Sigmoid colon (tissue), 7 donors: ENCODE measurements around the gene GRID1. TPM values are rescaled to one million over a fixed set of nuclear protein-coding genes. Genes with fewer than 3 reads are reported as not detected.

Experiments
- DNase-seq: peaks from one replicate; pipeline ENCODE4 v3.0.0-alpha.2; 2019
- H3K27ac ChIP-seq, 4 donors: fragments of 200-600 bp; sonication (generic); one replicate each; pipeline ENCODE4 v1.5.1; 2016 to 2019; ENCODE audit warnings: mild to moderate bottlenecking in 1 of 4
- H3K27me3 ChIP-seq, 3 donors: fragments of 200-600 bp; sonication (generic); one replicate each; pipeline ENCODE4 v1.5.1; 2019; ENCODE audit warnings: mild to moderate bottlenecking in 1 of 3
- H3K36me3 ChIP-seq, 4 donors: fragments of 200-600 bp; sonication (generic); one replicate each; pipeline ENCODE4 v1.5.1; 2016 to 2019
- H3K4me1 ChIP-seq, 4 donors: fragments of 200-600 bp; sonication (generic); one replicate each; pipeline ENCODE4 v1.5.1; 2017 to 2019
- H3K4me3 ChIP-seq, 4 donors: fragments of 200-600 bp; sonication (generic); one replicate each; pipeline ENCODE4 v1.5.1; 2017 to 2019; ENCODE audit warnings: mild to moderate bottlenecking in 2 of 4, moderate library complexity in 1 of 4
- H3K9me3 ChIP-seq, 4 donors: fragments of 200-600 bp in 3 of 4; sonication (generic) in 3 of 4; one replicate each; pipeline versions ENCODE4 v1.5.1 to v1.6.1; 2013 to 2019
- EP300 ChIP-seq, 4 donors: sonication (generic); formaldehyde crosslinking; IDR thresholded peaks; one replicate each; pipeline ENCODE4 v1.6.1; 2017; ENCODE audit warnings: antibody characterized with exemption in 4 of 4
- POLR2A ChIP-seq, 2 donors: fragments of 450-650 bp; IDR thresholded peaks; one replicate each; pipeline ENCODE4 v1.6.1; 2016; ENCODE audit warnings: antibody characterized with exemption in 2 of 2, mild to moderate bottlenecking in 2 of 2, moderate library complexity in 2 of 2
- POLR2AphosphoS5 ChIP-seq, 4 donors: sonication (generic); formaldehyde crosslinking; IDR thresholded peaks; one replicate each; pipeline ENCODE4 v1.6.1; 2017; ENCODE audit warnings: antibody characterized with exemption in 4 of 4
- WGBS, 2 donors: extraction: QIAGEN DNeasy Blood & Tissue Kit; methylation state at CpG; one replicate each; pipeline ENCODE4 v1.1.7; 2013; 5-methylcytosine and 5-hydroxymethylcytosine counted together
- intact Hi-C: fragments of 100-400 bp; cut with DNase I; formaldehyde crosslinking; loops from one replicate; pipeline ENCODE4 v1.15.1; 2023
- polyA plus RNA-seq, 3 donors: library from polyadenylated mRNA; stranded (reverse); fragments of 200-250 nt; gene quantifications; one replicate each; pipeline ENCODE4 v1.2.3, GENCODE V29; 2013
- total RNA-seq, 4 donors: library from RNA; depleted of rRNA; stranded (reverse); fragments of >200 nt; gene quantifications; one replicate each; pipeline ENCODE4 v1.1.0, GENCODE V29; 2016
- TF ChIP-seq, protein P1 (sequence below), 4 experiments: fragments of 450-650 bp in 3 of 4; fragments of 200-600 bp in 1 of 4; IDR thresholded peaks; one replicate each; pipeline ENCODE4 v1.5.1; 2016 to 2019; ENCODE audit warnings: antibody characterized with exemption in 4 of 4, mild to moderate bottlenecking in 3 of 4, moderate library complexity in 2 of 4
- donor health status: healthy with polysubstance abuse.
- donor health status: Bipolar disorder and iron deficiency.
- donor health status: healthy.

Gene GRID1
- total and polyA plus RNA-seq, 7 donors = 0.66 to 4.7 (median 1.1) TPM; not detected in 2

DNA sequence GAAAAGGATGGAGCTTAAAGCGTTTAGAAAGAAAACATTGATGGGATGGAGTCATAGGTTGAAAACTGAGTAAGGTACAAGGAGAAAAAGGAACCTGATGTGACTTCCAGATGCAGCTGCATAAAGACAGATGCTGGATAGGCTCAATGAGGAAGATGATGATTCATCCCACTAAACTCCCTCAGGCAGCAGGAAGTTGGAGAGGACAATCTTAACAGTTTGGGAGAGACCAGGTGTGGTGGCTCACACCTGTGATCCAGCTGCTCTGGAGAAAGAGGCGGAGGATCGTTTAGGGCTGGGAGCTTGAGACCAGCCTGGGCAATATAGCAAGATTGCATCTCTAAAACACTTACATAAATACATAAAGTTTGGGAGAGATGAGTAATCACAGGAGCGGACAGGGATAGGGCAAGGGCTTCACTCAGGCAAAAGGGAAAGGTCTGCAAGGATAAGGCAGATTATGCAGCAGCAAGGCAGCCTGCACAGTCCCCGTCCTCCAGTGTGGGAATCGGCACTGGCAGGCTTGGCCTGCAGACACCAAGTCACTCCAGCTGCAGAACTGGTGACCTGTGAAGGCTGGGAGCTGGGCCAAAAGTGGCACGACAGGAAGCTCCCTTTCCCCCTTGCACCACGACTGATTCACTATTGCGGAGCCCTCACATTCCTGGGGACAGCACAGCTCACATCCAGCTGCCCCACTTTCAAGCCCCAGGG is 438.5 kb downstream of the GRID1 start:
- Histone ChIP-seq H3K27me3 (no peaks in the 10 kb centered on the region), H3K9me3 (no peaks in the 10 kb centered on the region), H3K4me1 (peaks cover 0 to 14% (median 12%) of the 10 kb centered on the region in 4 donors), H3K36me3 (no peaks in the 10 kb centered on the region), H3K27ac (no peak overlapping the region), H3K4me3 (no peak overlapping the region)
- TF ChIP-seq POLR2A (IDR thresholded peaks at IDR 0.05) (no peak), EP300 (IDR thresholded peaks at IDR 0.05) (no peak), POLR2AphosphoS5 (IDR thresholded peaks at IDR 0.05) (no peak)
- TF ChIP-seq, protein P1, sequence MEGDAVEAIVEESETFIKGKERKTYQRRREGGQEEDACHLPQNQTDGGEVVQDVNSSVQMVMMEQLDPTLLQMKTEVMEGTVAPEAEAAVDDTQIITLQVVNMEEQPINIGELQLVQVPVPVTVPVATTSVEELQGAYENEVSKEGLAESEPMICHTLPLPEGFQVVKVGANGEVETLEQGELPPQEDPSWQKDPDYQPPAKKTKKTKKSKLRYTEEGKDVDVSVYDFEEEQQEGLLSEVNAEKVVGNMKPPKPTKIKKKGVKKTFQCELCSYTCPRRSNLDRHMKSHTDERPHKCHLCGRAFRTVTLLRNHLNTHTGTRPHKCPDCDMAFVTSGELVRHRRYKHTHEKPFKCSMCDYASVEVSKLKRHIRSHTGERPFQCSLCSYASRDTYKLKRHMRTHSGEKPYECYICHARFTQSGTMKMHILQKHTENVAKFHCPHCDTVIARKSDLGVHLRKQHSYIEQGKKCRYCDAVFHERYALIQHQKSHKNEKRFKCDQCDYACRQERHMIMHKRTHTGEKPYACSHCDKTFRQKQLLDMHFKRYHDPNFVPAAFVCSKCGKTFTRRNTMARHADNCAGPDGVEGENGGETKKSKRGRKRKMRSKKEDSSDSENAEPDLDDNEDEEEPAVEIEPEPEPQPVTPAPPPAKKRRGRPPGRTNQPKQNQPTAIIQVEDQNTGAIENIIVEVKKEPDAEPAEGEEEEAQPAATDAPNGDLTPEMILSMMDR (IDR thresholded peaks at IDR 0.05) = no peak
- 40 to 66% methylated on average over 9 of the region's 9 CpGs for WGBS, 2 donors
- intact Hi-C loops = loop anchor here (10.0 kb wide), 1 partner anchor 1543 kb away; no protein-coding TSS in a partner anchor
- DNase-seq = no peak

DNA sequence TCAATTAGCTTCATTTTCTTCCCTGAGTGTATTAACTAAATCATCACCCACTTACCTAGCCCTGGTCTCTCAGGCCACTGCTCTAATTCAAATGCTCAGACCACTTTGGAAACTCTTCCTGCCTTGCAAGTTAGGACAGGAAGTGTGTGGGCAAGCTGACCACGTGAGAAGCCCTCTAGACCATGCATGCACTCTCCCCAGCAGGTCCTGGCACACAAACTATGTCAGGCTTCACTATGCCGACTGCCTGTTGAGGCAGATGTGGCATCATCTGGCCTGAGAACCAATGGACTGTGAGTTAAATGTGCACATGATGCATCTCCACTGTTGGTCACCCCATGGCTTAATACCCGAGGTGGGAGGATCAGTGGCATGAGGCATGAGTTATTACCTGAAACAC is 439.6 kb downstream of the GRID1 start:
- H3K4me1 ChIP-seq = peaks cover 0 to 25% (median 21%) of the 10 kb centered on the region in 4 donors
- no peaks in the 10 kb centered on the region for H3K9me3 ChIP-seq
- WGBS, 2 donors = 66 to 67% methylated on average over 3 of the region's 3 CpGs
- TF ChIP-seq, protein P1 (IDR thresholded peaks at IDR 0.05) = no peak
- TF ChIP-seq POLR2A (IDR thresholded peaks at IDR 0.05) (no peak), EP300 (IDR thresholded peaks at IDR 0.05) (no peak), POLR2AphosphoS5 (IDR thresholded peaks at IDR 0.05) (no peak)
- no peak overlapping the region for H3K4me3 ChIP-seq
- H3K27me3 ChIP-seq = no peaks in the 10 kb centered on the region
- DNase-seq = no peak
- intact Hi-C loops = loop anchor here (10.0 kb wide), 1 partner anchor 1542 kb away; no protein-coding TSS in a partner anchor
- no peak overlapping the region for H3K27ac ChIP-seq
- no peaks in the 10 kb centered on the region for H3K36me3 ChIP-seq

DNA sequence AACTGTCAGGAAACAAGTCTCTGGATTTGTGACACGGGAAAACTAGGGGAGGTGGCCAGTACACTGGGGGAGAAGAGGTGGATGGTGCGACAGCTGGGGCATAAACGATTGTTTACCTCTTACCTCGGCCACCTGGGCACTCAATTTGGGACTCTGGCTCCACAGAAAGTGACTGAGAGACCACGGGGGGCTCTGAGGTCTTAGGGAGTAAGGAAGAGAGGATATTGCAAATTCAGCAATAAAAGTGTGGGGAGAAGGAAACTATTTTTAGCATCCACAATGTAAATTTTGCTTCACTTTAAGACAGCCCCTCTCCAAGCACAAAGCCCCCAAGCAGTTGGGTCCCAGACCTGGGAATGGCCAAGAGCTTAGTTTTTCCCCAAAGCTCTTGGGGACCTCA is 440.5 kb downstream of the GRID1 start:
- no peak for TF ChIP-seq EP300 (IDR thresholded peaks at IDR 0.05)
- TF ChIP-seq, protein P1 (IDR thresholded peaks at IDR 0.05) = no peak
- no peak for TF ChIP-seq POLR2A (IDR thresholded peaks at IDR 0.05)
- no peak for TF ChIP-seq POLR2AphosphoS5 (IDR thresholded peaks at IDR 0.05)
- no peak for DNase-seq
- WGBS, 2 donors = 41 to 74% methylated on average over 5 of the region's 5 CpGs
- no peaks in the 10 kb centered on the region for H3K36me3 ChIP-seq
- no peaks in the 10 kb centered on the region for H3K9me3 ChIP-seq
- peaks cover 0 to 34% (median 30%) of the 10 kb centered on the region in 4 donors for H3K4me1 ChIP-seq
- no peaks in the 10 kb centered on the region for H3K27me3 ChIP-seq
- intact Hi-C loops = loop anchor here (10.0 kb wide), 1 partner anchor 1541 kb away; no protein-coding TSS in a partner anchor
- no peak overlapping the region for H3K27ac ChIP-seq
- no peak overlapping the region for H3K4me3 ChIP-seq

DNA sequence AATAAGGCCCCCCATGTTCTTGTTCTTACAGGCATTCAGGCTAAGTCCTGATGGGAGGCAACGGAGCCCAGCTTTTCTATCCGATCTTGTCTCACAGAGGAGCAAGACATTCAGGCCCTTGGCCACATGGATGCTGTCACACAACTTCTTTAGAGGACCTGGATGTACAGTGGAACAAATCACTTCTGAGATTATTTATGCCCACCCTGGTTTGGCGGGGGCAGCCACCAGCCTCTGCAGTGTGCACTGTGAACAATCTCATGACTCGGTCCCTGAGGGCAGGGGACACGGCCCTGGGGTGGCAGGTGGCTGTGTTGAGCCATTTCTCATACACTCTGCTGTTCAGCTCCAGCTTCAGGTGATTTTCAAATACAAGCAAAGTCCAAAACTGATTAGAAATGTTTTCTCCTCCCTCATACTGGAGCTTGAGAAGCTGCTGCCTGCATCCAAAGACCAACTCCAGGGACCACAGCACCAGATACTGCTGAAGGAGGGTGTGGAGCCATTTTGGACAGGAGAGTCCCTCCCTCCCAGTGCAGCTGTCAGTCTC is 441.3 kb downstream of the GRID1 start:
- 82 to 93% methylated on average over 5 of the region's 5 CpGs for WGBS, 2 donors
- no peaks in the 10 kb centered on the region for H3K36me3 ChIP-seq
- H3K27me3 ChIP-seq = no peaks in the 10 kb centered on the region
- H3K27ac ChIP-seq = no peak overlapping the region
- peaks cover 0 to 42% (median 38%) of the 10 kb centered on the region in 4 donors for H3K4me1 ChIP-seq
- TF ChIP-seq EP300 (IDR thresholded peaks at IDR 0.05) (no peak), POLR2AphosphoS5 (IDR thresholded peaks at IDR 0.05) (no peak), POLR2A (IDR thresholded peaks at IDR 0.05) (no peak)
- TF ChIP-seq, protein P1 (IDR thresholded peaks at IDR 0.05) = no peak
- H3K4me3 ChIP-seq = no peak overlapping the region
- intact Hi-C loops = loop anchor here (10.0 kb wide), 1 partner anchor 1540 kb away; no protein-coding TSS in a partner anchor
- no peak for DNase-seq
- H3K9me3 ChIP-seq = no peaks in the 10 kb centered on the region
